ENCODE results near the gene REPS1.

Gene REPS1

DNA sequence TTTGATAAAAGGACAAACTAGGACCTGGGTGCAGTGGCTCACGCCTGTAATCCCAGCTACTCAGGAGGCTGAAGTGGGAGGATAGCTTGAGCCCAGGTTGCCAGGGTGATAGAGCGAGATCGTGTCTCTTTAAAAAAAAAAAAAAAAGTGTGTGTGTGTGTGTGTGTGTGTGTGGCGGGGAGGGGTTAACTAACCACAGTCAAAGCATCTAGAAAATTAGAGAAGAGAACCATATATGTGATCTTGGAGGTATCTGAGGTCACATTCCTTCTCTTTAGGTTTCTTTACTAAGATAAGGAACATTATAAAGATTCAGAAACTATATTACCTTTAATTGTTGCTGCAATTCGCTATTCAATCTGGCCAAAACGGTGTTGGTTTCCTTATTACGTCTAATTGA, 80.9 kb downstream of the REPS1 start:
- H3K27me3 ChIP-seq (ENCODE audit: control insufficient read depth, insufficient read depth, low read length, poor library complexity, severe bottlenecking): no peaks in the 10 kb centered on the region
- no peaks in the 10 kb centered on the region for H3K9me3 ChIP-seq (ENCODE audit: control insufficient read depth, low read length)
- H3K4me1 ChIP-seq (ENCODE audit: control insufficient read depth, insufficient read depth, low read length): no peaks in the 10 kb centered on the region
- H3K36me3 ChIP-seq (ENCODE audit: control insufficient read depth, insufficient read depth, low read length): peaks cover 36% of the 10 kb centered on the region
- H3K4me3 ChIP-seq (ENCODE audit: insufficient read depth, low read depth, low read length): no peak overlapping the region
- 92 to 97% methylated on average over 5 to 6 of the region's 7 CpGs for WGBS, 2 experiments
- no peak overlapping the region for H3K27ac ChIP-seq (ENCODE audit: insufficient read depth, low read depth, low read length, poor library complexity, severe bottlenecking)

DNA sequence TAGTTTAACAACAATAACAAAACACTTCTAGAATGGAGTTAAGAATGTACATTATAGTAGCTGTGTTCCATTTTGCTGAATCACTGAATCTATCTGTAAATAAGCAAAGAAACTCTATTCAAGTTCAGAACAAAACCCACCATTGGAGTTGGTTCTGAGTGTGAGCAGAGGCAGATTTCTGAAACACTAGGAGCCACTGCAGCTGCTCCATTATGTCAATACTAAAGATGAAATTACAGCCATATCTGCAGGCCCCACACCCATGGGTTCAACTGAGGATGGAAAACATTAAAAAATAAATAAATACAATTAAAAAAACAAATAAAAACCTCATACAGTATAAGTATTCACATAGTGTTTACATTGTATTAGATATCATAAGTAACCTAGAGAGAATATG, 91.0 kb downstream of the REPS1 start:
- Histone ChIP-seq H3K27me3 (ENCODE audit: control insufficient read depth, insufficient read depth, low read length, poor library complexity, severe bottlenecking) (no peaks in the 10 kb centered on the region), H3K9me3 (ENCODE audit: control insufficient read depth, low read length) (no peaks in the 10 kb centered on the region), H3K27ac (ENCODE audit: insufficient read depth, low read depth, low read length, poor library complexity, severe bottlenecking) (no peak overlapping the region), H3K4me1 (ENCODE audit: control insufficient read depth, insufficient read depth, low read length) (no peaks in the 10 kb centered on the region), H3K4me3 (ENCODE audit: insufficient read depth, low read depth, low read length) (no peak overlapping the region), H3K36me3 (ENCODE audit: control insufficient read depth, insufficient read depth, low read length) (no peaks in the 10 kb centered on the region)

DNA sequence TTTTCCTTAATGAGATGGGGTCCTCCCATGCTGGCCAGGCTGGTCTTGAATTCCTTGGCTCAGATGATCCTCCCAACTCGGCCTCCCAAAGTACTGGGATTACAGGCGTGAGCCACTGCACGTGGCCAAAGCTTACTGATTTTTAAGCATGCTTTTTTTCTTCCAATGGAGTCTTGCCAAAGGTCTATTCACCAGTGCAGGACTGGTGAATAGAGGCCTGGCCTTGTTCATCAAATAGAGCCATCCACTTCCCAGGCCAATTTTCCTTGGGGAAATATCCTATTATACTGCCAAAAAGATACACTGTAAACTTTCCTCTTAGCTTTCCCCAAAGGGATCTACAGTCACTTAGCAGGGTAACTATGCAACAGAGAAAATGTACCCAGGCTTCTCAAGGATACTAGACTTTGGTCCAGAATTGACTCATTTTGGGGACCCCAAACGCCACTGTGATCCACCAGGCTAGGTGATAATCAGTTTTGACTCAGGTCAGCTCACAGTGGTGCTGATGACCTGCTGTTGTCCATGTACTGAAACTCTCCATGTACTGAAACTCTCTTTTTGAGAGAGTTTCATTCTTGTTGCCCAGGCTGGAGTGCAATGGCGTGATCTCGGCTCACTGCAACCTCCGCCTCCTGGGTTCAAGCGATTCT, 91.8 kb downstream of the REPS1 start:
- no peaks in the 10 kb centered on the region for H3K9me3 ChIP-seq (ENCODE audit: control insufficient read depth, low read length)
- 93% methylated on average over 8 of the region's 8 CpGs for WGBS, 2 experiments
- no peak overlapping the region for H3K27ac ChIP-seq (ENCODE audit: insufficient read depth, low read depth, low read length, poor library complexity, severe bottlenecking)
- H3K4me3 ChIP-seq (ENCODE audit: insufficient read depth, low read depth, low read length): no peak overlapping the region
- H3K27me3 ChIP-seq (ENCODE audit: control insufficient read depth, insufficient read depth, low read length, poor library complexity, severe bottlenecking): no peaks in the 10 kb centered on the region
- no peaks in the 10 kb centered on the region for H3K36me3 ChIP-seq (ENCODE audit: control insufficient read depth, insufficient read depth, low read length)
- no peaks in the 10 kb centered on the region for H3K4me1 ChIP-seq (ENCODE audit: control insufficient read depth, insufficient read depth, low read length)

DNA sequence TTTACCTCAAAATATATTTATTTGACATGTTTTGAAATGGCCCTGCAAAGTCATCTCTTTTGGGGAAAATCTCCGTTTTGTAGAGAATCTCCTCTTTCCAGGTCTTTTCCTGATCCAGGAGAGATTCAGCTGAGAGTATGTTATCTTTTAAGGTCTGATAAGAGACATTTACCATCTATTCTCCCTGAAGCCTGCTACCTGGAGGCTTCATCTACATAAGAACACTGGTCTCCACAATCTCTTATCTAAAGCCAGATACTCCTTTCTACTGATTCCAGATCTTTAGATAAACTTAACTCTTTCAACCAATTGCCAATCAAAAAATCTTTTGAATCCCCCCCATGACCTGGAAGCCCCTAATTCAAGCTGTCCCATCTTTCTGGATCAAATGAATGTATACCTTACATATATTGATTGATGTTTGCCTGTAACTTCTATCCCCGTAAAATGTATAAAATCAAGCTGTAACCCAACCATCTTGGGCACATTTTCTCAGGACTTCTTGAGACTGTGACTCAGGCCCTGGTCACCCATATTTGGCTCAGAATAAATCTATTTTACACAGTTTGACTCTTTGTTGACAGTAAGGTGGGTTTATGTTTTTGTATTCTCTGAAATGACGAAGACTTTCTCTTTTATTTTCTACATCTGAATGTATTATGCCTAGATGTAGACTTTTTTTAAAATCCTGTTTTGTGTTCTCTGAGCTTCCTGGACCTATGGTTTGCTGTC, 96.6 kb downstream of the REPS1 start:
- no peaks in the 10 kb centered on the region for H3K4me1 ChIP-seq (ENCODE audit: control insufficient read depth, insufficient read depth, low read length)
- WGBS, 2 experiments: 94 to 97% methylated on average over 2 of the region's 3 CpGs
- no peaks in the 10 kb centered on the region for H3K36me3 ChIP-seq (ENCODE audit: control insufficient read depth, insufficient read depth, low read length)
- H3K4me3 ChIP-seq (ENCODE audit: insufficient read depth, low read depth, low read length): no peak overlapping the region
- H3K9me3 ChIP-seq (ENCODE audit: control insufficient read depth, low read length): no peaks in the 10 kb centered on the region
- no peak overlapping the region for H3K27ac ChIP-seq (ENCODE audit: insufficient read depth, low read depth, low read length, poor library complexity, severe bottlenecking)
- no peaks in the 10 kb centered on the region for H3K27me3 ChIP-seq (ENCODE audit: control insufficient read depth, insufficient read depth, low read length, poor library complexity, severe bottlenecking)

DNA sequence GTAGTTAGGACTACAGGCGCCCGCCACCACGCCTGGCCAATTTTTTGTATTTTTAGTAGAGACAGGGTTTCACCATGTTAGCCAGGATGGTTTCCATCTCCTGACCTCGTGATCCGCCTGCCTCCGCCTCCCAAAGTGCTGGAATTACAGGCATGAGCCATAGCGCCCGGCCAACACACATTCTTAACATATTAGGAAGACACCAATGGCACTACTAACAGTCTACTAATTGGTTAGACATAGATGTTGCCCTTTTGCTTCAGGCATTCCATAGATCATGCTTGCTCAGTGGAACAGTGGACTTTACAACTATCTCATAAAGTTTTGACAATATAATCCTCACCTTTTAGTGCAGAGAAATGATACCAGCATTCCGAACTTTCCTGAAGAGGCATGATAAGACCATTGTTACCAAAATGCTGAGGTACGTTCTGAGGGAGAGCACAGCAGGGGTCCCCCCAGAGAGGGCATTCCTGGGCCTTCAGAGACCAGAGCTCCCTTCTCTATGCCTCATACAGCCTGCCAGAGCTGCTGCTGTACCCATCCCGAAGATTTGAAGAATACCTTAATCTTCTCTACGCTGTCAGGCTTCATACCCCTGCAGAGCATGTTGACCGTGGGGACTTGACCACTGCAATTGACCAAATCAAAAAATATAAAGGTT, 102.8 kb downstream of the REPS1 start:
- Histone ChIP-seq H3K9me3 (ENCODE audit: control insufficient read depth, low read length) (no peaks in the 10 kb centered on the region), H3K36me3 (ENCODE audit: control insufficient read depth, insufficient read depth, low read length) (no peaks in the 10 kb centered on the region), H3K4me3 (ENCODE audit: insufficient read depth, low read depth, low read length) (no peak overlapping the region), H3K27me3 (ENCODE audit: control insufficient read depth, insufficient read depth, low read length, poor library complexity, severe bottlenecking) (no peaks in the 10 kb centered on the region), H3K27ac (ENCODE audit: insufficient read depth, low read depth, low read length, poor library complexity, severe bottlenecking) (no peak overlapping the region), H3K4me1 (ENCODE audit: control insufficient read depth, insufficient read depth, low read length) (no peaks in the 10 kb centered on the region)
- 84 to 87% methylated on average over 12 to 13 of the region's 13 CpGs for WGBS, 2 experiments

DNA sequence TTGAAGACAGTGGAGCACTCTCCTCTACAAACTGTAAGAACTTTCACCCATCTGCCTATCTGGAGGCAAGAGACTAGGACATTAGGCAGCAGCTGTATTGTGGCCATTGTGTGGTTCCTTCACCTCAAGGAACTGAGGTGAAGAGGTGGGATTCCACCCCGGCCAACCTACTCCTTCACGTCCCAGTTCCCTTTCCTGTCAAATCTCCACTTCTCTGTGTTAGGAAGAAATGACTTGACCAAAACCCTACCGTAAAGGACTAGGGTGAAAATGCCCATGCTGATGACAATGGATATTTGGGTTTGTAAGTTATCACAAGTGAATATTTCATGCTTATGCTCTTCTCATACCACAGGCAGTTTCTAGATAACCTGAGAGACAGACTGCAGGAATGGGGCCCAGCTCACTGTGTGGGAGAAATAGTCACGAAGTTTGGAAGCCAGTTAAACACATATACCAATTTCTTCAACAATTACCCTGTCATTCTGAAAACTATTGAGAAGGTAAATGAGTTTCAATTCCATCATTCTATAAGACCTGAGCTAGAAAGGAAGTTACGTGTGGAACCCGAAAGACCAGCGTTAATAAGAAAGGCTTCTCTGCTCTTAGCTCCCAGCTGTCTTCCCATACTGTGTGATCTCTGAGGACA, 105.6 kb downstream of the REPS1 start:
- Histone ChIP-seq H3K4me1 (ENCODE audit: control insufficient read depth, insufficient read depth, low read length) (no peaks in the 10 kb centered on the region), H3K27ac (ENCODE audit: insufficient read depth, low read depth, low read length, poor library complexity, severe bottlenecking) (no peak overlapping the region), H3K9me3 (ENCODE audit: control insufficient read depth, low read length) (no peaks in the 10 kb centered on the region), H3K4me3 (ENCODE audit: insufficient read depth, low read depth, low read length) (no peak overlapping the region), H3K36me3 (ENCODE audit: control insufficient read depth, insufficient read depth, low read length) (no peaks in the 10 kb centered on the region), H3K27me3 (ENCODE audit: control insufficient read depth, insufficient read depth, low read length, poor library complexity, severe bottlenecking) (no peaks in the 10 kb centered on the region)
- WGBS, 2 experiments: 89 to 94% methylated on average over 6 to 7 of the region's 7 CpGs

DNA sequence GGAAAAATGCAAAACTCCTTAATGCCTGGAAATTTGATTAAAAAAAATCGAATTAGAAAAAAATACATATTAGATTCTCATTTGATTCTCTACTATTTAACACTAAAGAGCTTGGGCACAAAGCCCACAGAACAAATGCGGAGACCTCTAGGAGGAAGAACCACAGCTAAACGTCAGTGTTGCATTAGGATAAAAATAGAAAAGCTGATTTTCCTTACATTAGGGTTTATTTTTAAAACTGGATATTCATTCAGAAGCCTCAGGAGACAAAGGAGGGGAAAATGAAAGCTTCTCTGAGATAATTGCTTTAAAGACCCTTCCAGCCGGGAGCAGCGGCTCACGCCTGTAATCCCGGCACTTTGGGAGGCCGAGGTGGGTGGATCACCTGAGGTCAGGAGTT, 114.9 kb downstream of the REPS1 start:
- Histone ChIP-seq H3K9me3 (ENCODE audit: control insufficient read depth, low read length) (no peaks in the 10 kb centered on the region), H3K36me3 (ENCODE audit: control insufficient read depth, insufficient read depth, low read length) (no peaks in the 10 kb centered on the region), H3K4me3 (ENCODE audit: insufficient read depth, low read depth, low read length) (no peak overlapping the region), H3K27ac (ENCODE audit: insufficient read depth, low read depth, low read length, poor library complexity, severe bottlenecking) (no peak overlapping the region), H3K27me3 (ENCODE audit: control insufficient read depth, insufficient read depth, low read length, poor library complexity, severe bottlenecking) (no peaks in the 10 kb centered on the region), H3K4me1 (ENCODE audit: control insufficient read depth, insufficient read depth, low read length) (peaks cover 10% of the 10 kb centered on the region)
- WGBS, 2 experiments: 79 to 82% methylated on average over 7 to 8 of the region's 8 CpGs

DNA sequence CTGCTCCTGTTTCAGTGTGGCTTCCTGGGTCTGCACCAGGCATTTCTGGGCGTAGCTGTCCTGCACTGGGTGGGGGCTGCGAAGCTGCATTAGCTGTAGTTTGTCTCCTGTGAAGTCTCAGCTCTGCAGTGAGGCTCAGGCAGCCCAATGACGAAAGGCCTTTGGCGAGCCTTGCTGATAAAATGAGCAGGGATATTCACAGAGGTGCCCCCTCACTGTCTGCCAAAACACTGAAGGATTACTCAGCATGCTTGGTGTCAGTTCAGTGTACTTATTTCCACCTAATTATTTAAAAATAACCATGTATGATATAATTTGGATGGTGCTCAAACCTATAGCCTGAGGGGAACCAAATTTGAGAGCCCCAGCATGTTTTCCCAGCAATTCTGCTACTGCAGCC, 118.7 kb downstream of the REPS1 start:
- H3K27me3 ChIP-seq (ENCODE audit: control insufficient read depth, insufficient read depth, low read length, poor library complexity, severe bottlenecking): no peaks in the 10 kb centered on the region
- H3K4me3 ChIP-seq (ENCODE audit: insufficient read depth, low read depth, low read length): no peak overlapping the region
- WGBS, 2 experiments: 63 to 75% methylated on average over 4 of the region's 4 CpGs
- no peaks in the 10 kb centered on the region for H3K9me3 ChIP-seq (ENCODE audit: control insufficient read depth, low read length)
- no peaks in the 10 kb centered on the region for H3K36me3 ChIP-seq (ENCODE audit: control insufficient read depth, insufficient read depth, low read length)
- no peak overlapping the region for H3K27ac ChIP-seq (ENCODE audit: insufficient read depth, low read depth, low read length, poor library complexity, severe bottlenecking)
- H3K4me1 ChIP-seq (ENCODE audit: control insufficient read depth, insufficient read depth, low read length): peaks cover 10% of the 10 kb centered on the region

DNA sequence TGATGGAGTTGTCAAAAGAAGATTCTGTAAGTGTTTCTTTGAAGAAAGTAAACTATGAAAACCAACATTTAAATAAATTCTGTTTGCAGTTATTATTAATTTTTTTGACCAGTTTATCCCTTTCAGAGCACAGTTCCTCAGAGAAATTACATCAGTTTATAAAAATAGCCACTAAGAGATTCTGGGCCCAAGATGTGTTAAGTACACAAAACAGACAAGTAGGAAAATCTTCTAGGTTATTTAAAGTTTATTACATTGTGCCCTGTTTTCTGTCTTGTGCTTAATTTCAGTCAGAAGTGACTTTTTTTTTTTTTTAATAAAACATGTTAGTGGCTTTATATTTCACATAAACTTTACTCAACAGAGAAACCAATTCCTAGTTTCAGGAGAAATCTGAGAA, 119.9 kb downstream of the REPS1 start:
- H3K27ac ChIP-seq (ENCODE audit: insufficient read depth, low read depth, low read length, poor library complexity, severe bottlenecking): no peak overlapping the region

DNA sequence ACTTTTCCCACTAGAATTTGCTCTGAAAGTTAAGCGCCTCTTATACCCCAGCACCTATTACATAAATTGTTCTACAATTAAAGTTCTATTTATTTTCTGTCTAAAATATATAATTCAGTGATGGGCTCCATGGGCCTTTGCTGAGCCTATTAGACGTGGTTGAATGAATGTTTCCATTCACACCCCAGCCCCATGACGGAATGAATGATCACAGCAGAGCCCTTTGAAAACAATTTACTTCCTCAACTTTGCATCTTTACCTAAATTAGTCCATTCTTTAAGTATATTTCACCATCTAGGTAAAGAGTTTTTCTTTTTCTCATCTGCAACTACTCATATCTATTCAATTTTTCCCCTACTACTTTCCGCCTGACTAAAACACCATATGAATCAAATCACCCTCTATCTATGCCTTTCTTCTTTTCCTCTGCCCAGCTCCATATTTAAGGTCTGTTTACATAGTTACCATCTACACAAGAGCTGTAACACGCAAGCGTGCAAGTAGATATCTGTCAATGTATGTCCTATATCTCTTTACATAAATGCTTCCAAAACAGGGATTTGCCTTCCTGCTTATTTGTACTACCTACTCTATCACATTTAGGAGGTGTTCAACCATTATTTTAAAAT, 122.5 kb downstream of the REPS1 start:
- Histone ChIP-seq H3K27me3 (ENCODE audit: control insufficient read depth, insufficient read depth, low read length, poor library complexity, severe bottlenecking) (no peaks in the 10 kb centered on the region), H3K27ac (ENCODE audit: insufficient read depth, low read depth, low read length, poor library complexity, severe bottlenecking) (no peak overlapping the region), H3K4me3 (ENCODE audit: insufficient read depth, low read depth, low read length) (no peak overlapping the region), H3K9me3 (ENCODE audit: control insufficient read depth, low read length) (no peaks in the 10 kb centered on the region), H3K4me1 (ENCODE audit: control insufficient read depth, insufficient read depth, low read length) (peaks cover 10% of the 10 kb centered on the region), H3K36me3 (ENCODE audit: control insufficient read depth, insufficient read depth, low read length) (no peaks in the 10 kb centered on the region)
- WGBS, 2 experiments: 94 to 98% methylated on average over 5 to 6 of the region's 6 CpGs

More for the DNA sequence above, 119.9 kb downstream of the REPS1 start:
- Histone ChIP-seq H3K4me1 (ENCODE audit: control insufficient read depth, insufficient read depth, low read length) (peaks cover 10% of the 10 kb centered on the region), H3K27me3 (ENCODE audit: control insufficient read depth, insufficient read depth, low read length, poor library complexity, severe bottlenecking) (no peaks in the 10 kb centered on the region), H3K9me3 (ENCODE audit: control insufficient read depth, low read length) (no peaks in the 10 kb centered on the region), H3K4me3 (ENCODE audit: insufficient read depth, low read depth, low read length) (no peak overlapping the region), H3K36me3 (ENCODE audit: control insufficient read depth, insufficient read depth, low read length) (no peaks in the 10 kb centered on the region)

All from ectodermal cell (in vitro differentiated cells).